BLaER1 (cell line): ENCODE data around the gene FBLN1.

Experiments used
- H3K27ac ChIP-seq: shearing (Covaris generic); formaldehyde crosslinking; 2 replicates; pipeline ENCODE4 v1.8.1; 2022
- H3K27me3 ChIP-seq: shearing (Covaris generic); formaldehyde crosslinking; 2 replicates; pipeline ENCODE4 v1.8.1; 2022
- H3K36me3 ChIP-seq: shearing (Covaris generic); formaldehyde crosslinking; 2 replicates; pipeline ENCODE4 v1.8.1; 2022
- H3K4me1 ChIP-seq: shearing (Covaris generic); formaldehyde crosslinking; 2 replicates; pipeline ENCODE4 v1.8.1; 2022
- H3K4me2 ChIP-seq: shearing (Covaris generic); formaldehyde crosslinking; 2 replicates; pipeline ENCODE4 v1.8.1; 2022
- H3K4me3 ChIP-seq: shearing (Covaris generic); formaldehyde crosslinking; 2 replicates; pipeline ENCODE4 v1.8.1; 2022
- H3K9ac ChIP-seq: shearing (Covaris generic); formaldehyde crosslinking; 2 replicates; pipeline ENCODE4 v1.8.1; 2022
- H3K9me3 ChIP-seq: shearing (Covaris generic); formaldehyde crosslinking; 2 replicates; pipeline ENCODE4 v1.8.1; 2022
- H4K20me1 ChIP-seq: shearing (Covaris generic); formaldehyde crosslinking; 2 replicates; pipeline ENCODE4 v1.8.1; 2022
- Cebpa-rat ChIP-seq: shearing (Covaris generic); IDR thresholded peaks from 2 replicates; pipeline ENCODE4 v1.8.1; 2022

FBLN1 gene

DNA sequence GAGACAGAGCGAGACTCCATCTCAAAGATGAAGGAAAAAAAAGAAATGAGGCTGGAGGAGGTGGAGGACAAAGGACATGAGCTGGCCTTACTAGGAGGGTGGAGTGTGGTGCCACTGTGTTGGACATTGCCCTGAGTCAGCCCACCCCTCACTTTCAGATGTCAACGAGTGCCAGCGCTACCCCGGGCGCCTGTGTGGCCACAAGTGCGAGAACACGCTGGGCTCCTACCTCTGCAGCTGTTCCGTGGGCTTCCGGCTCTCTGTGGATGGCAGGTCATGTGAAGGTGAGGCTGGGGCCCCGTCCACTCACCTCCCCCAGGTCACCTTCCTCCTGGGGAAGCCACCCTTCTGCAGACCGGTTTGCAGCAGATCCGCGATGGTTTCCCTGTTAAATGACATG lies 40.6 kb downstream of the FBLN1 start:
- Histone ChIP-seq H4K20me1 (peaks cover 8% of the 10 kb centered on the region; the same call in 1 of the 2 replicates), H3K36me3 (peaks cover 91% of the 10 kb centered on the region), H3K9me3 (no peaks in the 10 kb centered on the region), H3K27me3 (no peaks in the 10 kb centered on the region), H3K9ac (no peak overlapping the region), H3K4me3 (no peak overlapping the region), H3K27ac (no peak overlapping the region), H3K4me1 (peaks cover 44% of the 10 kb centered on the region), H3K4me2 (no peak overlapping the region)
- no peak for TF ChIP-seq Cebpa-rat

DNA sequence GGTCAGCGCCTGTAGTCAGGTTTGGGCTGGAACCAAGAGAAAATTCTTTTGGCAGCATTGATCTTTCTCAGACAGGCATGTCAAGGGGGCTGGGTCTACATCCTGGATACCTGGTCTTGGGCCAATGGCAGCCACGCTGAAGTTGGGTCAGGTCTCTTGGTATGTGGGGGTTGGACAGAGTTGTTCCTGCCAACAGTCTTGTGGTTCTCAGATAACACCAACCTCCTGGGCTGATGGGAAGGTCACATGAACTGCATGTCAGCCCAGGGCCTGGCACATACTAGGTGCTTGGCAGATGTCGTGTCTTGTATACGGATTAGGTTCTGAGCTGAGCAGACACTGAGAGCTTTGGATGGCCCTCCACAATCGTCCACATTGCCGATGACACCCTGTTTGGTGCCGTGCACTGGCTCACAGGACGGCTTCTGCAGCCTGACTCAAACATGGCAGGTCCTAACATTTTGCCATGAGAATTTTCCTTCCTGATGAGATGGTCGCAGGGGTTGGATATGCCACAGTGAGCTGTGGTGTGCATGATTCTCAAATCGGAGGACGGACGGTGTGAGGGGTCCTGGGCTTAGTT lies 42.0 kb downstream of the FBLN1 start:
- TF ChIP-seq Cebpa-rat, result no peak
- peaks cover 100% of the 10 kb centered on the region for H3K36me3 ChIP-seq
- H3K4me3 ChIP-seq, result no peak overlapping the region
- H3K4me1 ChIP-seq, result peaks cover 32% of the 10 kb centered on the region
- H3K27ac ChIP-seq, result no peak overlapping the region
- H3K9ac ChIP-seq, result no peak overlapping the region
- H3K4me2 ChIP-seq, result no peak overlapping the region
- peaks cover 5% of the 10 kb centered on the region; the same call in 1 of the 2 replicates for H4K20me1 ChIP-seq
- no peaks in the 10 kb centered on the region for H3K9me3 ChIP-seq
- no peaks in the 10 kb centered on the region for H3K27me3 ChIP-seq

DNA sequence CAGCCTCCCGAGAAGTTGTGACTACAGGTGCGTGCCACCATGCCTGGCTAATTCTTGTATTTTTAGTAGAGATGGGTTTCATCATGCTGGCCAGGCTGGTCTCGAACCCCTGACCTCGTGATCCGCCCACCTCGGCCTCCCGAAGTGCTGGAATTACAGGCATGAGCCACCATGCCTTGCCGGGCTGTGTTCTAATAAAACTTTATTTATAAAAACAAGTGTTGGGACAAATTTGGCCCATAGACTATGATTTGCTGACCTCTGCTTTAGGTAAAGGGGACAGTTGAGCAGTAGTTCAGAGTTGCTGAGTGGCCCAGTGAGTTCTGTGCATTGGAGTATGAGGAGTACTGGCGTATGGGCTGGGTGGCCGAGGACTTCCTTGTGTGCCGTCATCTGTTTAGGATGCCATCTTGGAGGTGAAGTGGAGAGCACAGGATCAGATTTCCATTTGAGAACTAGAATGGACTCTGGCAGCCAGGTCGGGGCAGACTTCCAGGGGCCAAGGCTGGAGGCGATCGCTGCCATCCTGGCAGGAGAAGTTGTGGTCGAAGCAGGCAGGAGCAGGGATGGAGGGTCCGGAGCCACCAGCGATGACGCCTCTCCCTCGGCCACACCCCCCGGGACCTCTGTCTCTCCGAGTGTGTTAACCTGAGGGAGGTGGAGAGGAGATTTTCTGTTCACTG lies 43.8 kb downstream of the FBLN1 start:
- Histone ChIP-seq H3K9me3 (no peaks in the 10 kb centered on the region), H3K27me3 (no peaks in the 10 kb centered on the region), H3K4me3 (no peak overlapping the region), H4K20me1 (peaks cover 5% of the 10 kb centered on the region; the same call in 1 of the 2 replicates), H3K9ac (no peak overlapping the region), H3K36me3 (peaks cover 100% of the 10 kb centered on the region), H3K27ac (no peak overlapping the region), H3K4me1 (peaks cover 31% of the 10 kb centered on the region), H3K4me2 (no peak overlapping the region)
- no peak for TF ChIP-seq Cebpa-rat

DNA sequence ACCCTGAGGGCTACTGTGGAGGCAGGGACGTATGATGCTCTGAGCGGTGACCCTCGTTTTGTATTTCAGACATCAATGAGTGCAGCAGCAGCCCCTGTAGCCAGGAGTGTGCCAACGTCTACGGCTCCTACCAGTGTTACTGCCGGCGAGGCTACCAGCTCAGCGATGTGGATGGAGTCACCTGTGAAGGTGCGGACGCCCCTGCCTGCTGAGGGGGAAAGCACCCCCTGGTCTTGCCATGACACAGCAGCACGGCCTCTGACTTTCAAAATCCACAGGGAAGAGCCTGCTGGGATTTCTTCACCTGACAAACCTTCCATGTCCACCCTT lies 44.3 kb downstream of the FBLN1 start:
- Histone ChIP-seq H3K4me3 (no peak overlapping the region), H3K4me1 (peaks cover 31% of the 10 kb centered on the region), H4K20me1 (peaks cover 10% of the 10 kb centered on the region), H3K9ac (no peak overlapping the region), H3K27ac (no peak overlapping the region), H3K36me3 (peaks cover 100% of the 10 kb centered on the region), H3K4me2 (no peak overlapping the region), H3K27me3 (no peaks in the 10 kb centered on the region), H3K9me3 (no peaks in the 10 kb centered on the region)
- TF ChIP-seq Cebpa-rat, result no peak

DNA sequence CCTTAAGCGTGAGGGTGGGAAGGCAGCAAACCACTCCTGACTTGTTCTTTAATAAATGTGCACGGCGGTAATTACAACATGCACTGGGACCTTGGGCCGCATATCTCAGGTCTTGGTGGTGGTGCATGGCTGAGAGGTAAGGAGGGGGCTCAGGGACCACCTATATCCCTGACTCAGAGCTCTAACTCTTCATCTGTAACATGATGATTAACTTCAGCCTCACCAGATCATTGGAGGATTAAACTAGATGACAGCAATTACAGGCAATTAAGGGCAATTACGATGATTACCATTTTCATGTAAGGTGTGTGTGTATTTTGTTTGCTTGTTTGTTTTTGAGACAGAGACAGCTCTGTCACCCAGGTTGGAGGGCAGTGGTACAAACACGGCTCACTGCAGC lies 45.0 kb downstream of the FBLN1 start:
- TF ChIP-seq Cebpa-rat, result no peak
- H3K4me1 ChIP-seq, result peaks cover 31% of the 10 kb centered on the region
- H3K4me3 ChIP-seq, result no peak overlapping the region
- no peaks in the 10 kb centered on the region for H3K9me3 ChIP-seq
- H3K27ac ChIP-seq, result no peak overlapping the region
- peaks cover 94% of the 10 kb centered on the region for H3K36me3 ChIP-seq
- H3K4me2 ChIP-seq, result no peak overlapping the region
- H4K20me1 ChIP-seq, result peaks cover 16% of the 10 kb centered on the region
- H3K9ac ChIP-seq, result no peak overlapping the region
- no peaks in the 10 kb centered on the region for H3K27me3 ChIP-seq

DNA sequence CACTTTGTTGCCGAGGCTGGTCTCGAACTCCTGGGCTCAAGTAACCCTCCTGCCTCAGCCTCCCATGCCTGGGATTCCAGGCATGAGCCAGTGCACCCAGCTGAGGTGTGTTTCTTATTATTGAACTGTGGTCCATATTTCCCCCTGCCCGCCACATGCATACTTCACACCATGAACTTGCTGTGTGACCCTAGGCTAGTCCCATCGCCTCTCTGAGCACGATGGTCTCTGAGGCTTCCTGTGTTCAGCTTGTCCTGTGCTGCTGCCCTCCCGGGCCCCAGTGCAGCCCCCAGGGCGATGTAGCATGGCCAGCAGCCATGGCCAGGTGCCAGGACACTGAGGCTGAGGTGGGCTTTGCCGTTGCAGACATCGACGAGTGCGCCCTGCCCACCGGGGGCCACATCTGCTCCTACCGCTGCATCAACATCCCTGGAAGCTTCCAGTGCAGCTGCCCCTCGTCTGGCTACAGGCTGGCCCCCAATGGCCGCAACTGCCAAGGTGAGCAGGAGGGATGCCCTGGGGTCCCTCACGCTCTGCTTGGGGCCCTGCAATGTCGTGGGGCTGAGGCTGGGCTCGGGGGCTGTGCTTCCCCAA lies 45.7 kb downstream of the FBLN1 start:
- Histone ChIP-seq H3K27ac (no peak overlapping the region), H3K36me3 (peaks cover 88% of the 10 kb centered on the region), H3K27me3 (no peaks in the 10 kb centered on the region), H3K4me1 (peaks cover 34% of the 10 kb centered on the region), H3K9ac (no peak overlapping the region), H3K4me2 (no peak overlapping the region), H4K20me1 (peaks cover 22% of the 10 kb centered on the region), H3K9me3 (no peaks in the 10 kb centered on the region), H3K4me3 (no peak overlapping the region)
- TF ChIP-seq Cebpa-rat, result no peak

DNA sequence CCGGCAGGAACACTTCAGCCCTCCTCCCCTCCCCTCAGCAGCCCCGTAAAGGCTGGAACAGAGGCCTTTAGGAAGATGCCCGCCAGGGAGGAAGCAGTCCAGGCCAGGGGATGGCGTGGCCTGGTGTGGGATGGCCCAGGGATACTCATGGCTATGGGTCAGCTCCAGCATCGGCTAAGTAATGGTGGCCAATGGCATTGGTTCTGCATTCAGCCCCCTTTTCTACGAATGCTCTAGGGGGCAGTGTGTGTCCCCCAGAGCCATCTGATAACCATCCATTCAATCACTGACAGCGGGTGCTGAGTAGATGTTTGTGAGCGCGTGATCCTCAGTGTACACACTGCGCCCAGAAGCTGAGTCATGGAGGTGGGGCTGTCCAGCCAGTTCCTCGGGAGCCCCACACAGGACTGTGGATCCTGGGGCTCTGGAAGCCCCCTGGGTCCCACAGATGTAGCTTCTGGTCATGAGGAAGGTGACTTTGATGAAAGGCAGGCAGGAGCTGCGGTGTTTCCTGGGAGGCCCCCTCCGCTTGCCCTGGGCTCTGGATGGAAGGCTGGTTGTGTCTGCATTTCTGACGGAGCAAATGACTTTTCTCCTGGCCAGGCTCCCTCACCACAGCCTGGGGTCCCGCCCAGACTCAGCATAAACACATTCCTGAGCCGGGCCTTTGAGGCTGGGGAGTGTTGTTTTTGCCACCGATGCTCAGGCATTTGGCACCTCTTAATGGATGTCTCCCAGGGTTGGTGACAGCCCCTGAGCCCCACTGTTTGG lies 46.5 kb downstream of the FBLN1 start:
- peaks cover 87% of the 10 kb centered on the region for H3K36me3 ChIP-seq
- H3K27me3 ChIP-seq, result no peaks in the 10 kb centered on the region
- H3K4me2 ChIP-seq, result no peak overlapping the region
- peaks cover 36% of the 10 kb centered on the region for H3K4me1 ChIP-seq
- TF ChIP-seq Cebpa-rat, result no peak
- no peaks in the 10 kb centered on the region for H3K9me3 ChIP-seq
- H4K20me1 ChIP-seq, result peaks cover 29% of the 10 kb centered on the region
- no peak overlapping the region for H3K27ac ChIP-seq
- no peak overlapping the region for H3K4me3 ChIP-seq
- H3K9ac ChIP-seq, result no peak overlapping the region

DNA sequence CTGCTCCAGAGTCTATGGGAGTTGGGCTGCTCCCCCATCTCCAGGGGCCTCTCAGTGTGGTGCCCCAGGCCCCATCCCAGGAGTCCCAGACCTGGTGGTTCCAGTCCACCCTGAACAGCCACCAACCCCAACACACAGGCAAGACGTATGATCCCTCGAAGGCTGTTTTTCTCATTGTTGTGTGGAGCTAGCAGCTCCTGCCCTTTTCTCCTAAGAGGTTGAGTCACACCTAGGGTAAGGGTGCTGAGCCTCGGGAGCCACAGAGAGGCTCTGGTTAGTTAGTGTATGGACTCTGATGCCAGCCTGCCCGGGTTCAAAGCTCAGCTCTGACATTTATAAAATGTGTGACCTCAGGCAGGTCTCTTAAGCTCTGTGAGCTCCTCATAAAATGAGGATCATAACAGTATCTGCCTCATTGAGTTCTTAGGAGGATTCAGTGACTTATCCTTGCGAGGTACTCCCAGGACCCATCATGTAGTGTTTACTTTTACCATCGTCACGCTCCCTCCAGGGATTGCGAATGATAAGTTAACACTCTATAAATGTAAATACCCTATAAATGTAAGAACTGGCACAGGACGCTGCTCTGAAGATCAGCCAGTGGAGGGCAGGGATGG lies 47.2 kb downstream of the FBLN1 start:
- Histone ChIP-seq H4K20me1 (peaks cover 34% of the 10 kb centered on the region), H3K4me1 (peaks cover 42% of the 10 kb centered on the region), H3K9ac (no peak overlapping the region), H3K36me3 (peaks cover 87% of the 10 kb centered on the region), H3K27me3 (no peaks in the 10 kb centered on the region), H3K4me2 (no peak overlapping the region), H3K4me3 (no peak overlapping the region), H3K9me3 (no peaks in the 10 kb centered on the region), H3K27ac (no peak overlapping the region)
- TF ChIP-seq Cebpa-rat, result no peak

DNA sequence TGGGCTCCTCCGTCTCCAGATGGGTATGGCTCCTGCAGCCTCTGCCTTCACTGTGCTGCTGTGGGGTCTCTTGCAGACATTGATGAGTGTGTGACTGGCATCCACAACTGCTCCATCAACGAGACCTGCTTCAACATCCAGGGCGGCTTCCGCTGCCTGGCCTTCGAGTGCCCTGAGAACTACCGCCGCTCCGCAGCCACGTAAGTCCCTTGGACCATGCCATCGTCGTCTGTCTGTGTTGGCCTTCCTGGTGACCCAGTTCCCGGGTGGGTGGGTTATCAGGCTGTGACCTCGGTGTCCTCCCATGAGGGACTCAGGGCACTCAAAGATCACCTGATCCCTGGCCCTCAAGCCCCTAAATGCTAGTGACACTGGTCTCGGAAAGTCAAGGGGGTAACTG lies 47.7 kb downstream of the FBLN1 start:
- no peaks in the 10 kb centered on the region for H3K9me3 ChIP-seq
- H4K20me1 ChIP-seq, result peaks cover 34% of the 10 kb centered on the region
- peaks cover 85% of the 10 kb centered on the region for H3K36me3 ChIP-seq
- no peak for TF ChIP-seq Cebpa-rat
- no peaks in the 10 kb centered on the region for H3K27me3 ChIP-seq
- no peak overlapping the region for H3K9ac ChIP-seq
- H3K27ac ChIP-seq, result no peak overlapping the region
- no peak overlapping the region for H3K4me3 ChIP-seq
- peaks cover 42% of the 10 kb centered on the region for H3K4me1 ChIP-seq
- H3K4me2 ChIP-seq, result 0 out of 2 replicates have a peak overlapping the region, but pooled peaks have one; percentile 79
